ENCODE measurements around the gene KATNA1.
A peak's percentile ranks its signal among the peaks of the same experiment; 100 is the strongest.

Gene KATNA1

GRCh38 chr6:149608381-149608982 lies 40.0 kb downstream of the KATNA1 start:
- DNase-seq (ENCODE audit: low spot score): no peak

- DNase-seq (ENCODE audit: low spot score): no peak
Measured at GRCh38 chr6:149600508-149600907, 48.0 kb downstream of the KATNA1 start.

- no peak for DNase-seq (ENCODE audit: low spot score)
Measured at GRCh38 chr6:149593408-149593807, 55.1 kb downstream of the KATNA1 start.

- no peak for DNase-seq (ENCODE audit: low spot score)
Measured at GRCh38 chr6:149592983-149593382, 55.5 kb downstream of the KATNA1 start.

GRCh38 chr6:149586149-149586548 lies 62.4 kb downstream of the KATNA1 start:
- DNase-seq (ENCODE audit: low spot score): no peak

GRCh38 chr6:149581349-149581748 lies 67.2 kb downstream of the KATNA1 start:
- DNase-seq (ENCODE audit: low spot score): no peak

- no peak for DNase-seq (ENCODE audit: low spot score)
Measured at GRCh38 chr6:149580880-149581279, 67.6 kb downstream of the KATNA1 start.

- no peak for DNase-seq (ENCODE audit: low spot score)
Measured at GRCh38 chr6:149567945-149568585, 80.4 kb downstream of the KATNA1 start.

GRCh38 chr6:149567194-149567586 lies 81.3 kb downstream of the KATNA1 start:
- DNase-seq (ENCODE audit: low spot score): no peak

- peak; percentile 38 for DNase-seq (ENCODE audit: low spot score)
Measured at GRCh38 chr6:149566410-149567193, 81.9 kb downstream of the KATNA1 start.

GRCh38 chr6:149565527-149566409 lies 82.7 kb downstream of the KATNA1 start, which contains the start of gene GINM1:
Gene GINM1 (plus strand): TSS chr6:149566375. CDS start chr6:149566415, 40 bp downstream.
- DNase-seq (ENCODE audit: low spot score): peak; percentile 92

GRCh38 chr6:149563928-149564325 lies 84.6 kb downstream of the KATNA1 start:
- no peak for DNase-seq (ENCODE audit: low spot score)

GRCh38 chr6:149563203-149563927 lies 85.1 kb downstream of the KATNA1 start:
- no peak for DNase-seq (ENCODE audit: low spot score)

GRCh38 chr6:149560736-149561135 lies 87.8 kb downstream of the KATNA1 start:
- DNase-seq (ENCODE audit: low spot score): no peak

- DNase-seq (ENCODE audit: low spot score): no peak
Measured at GRCh38 chr6:149559389-149559788, 89.1 kb downstream of the KATNA1 start.

GRCh38 chr6:149558029-149558428 lies 90.5 kb downstream of the KATNA1 start:
- no peak for DNase-seq (ENCODE audit: low spot score)

GRCh38 chr6:149551920-149552319 lies 96.6 kb downstream of the KATNA1 start:
- DNase-seq (ENCODE audit: low spot score): no peak

- peak; percentile 89 for DNase-seq (ENCODE audit: low spot score)
Measured at GRCh38 chr6:149545754-149546471, 102.6 kb downstream of the KATNA1 start, which contains the start of gene PPIL4. Gene PPIL4 (minus strand): TSS chr6:149546043. CDS start chr6:149546005, 38 bp downstream.

- DNase-seq (ENCODE audit: low spot score): no peak
Measured at GRCh38 chr6:149545258-149545753, 103.2 kb downstream of the KATNA1 start.

All from SK-N-DZ (cell line).